CD8-positive, alpha-beta memory T cell (primary cell): ENCODE results near the gene CENPS. TPM values are rescaled to one million over a fixed set of nuclear protein-coding genes. Genes with fewer than 3 reads are reported as not detected.

Experiments used
- CTCF ChIA-PET: fragments of 350-600 bp; sonication (Branson Sonifier 250); formaldehyde crosslinking; loops from one replicate; lab custom pipeline; 2021; ENCODE audit warnings: antibody characterized with exemption; lab: Charles Lee
- POLR2A ChIA-PET: fragments of 350-600 bp; sonication (Branson Sonifier 250); formaldehyde crosslinking; loops from one replicate; lab custom pipeline; 2021; ENCODE audit warnings: antibody characterized with exemption; lab: Charles Lee
- DNase-seq, 5 donors: peaks; one replicate each; pipeline versions ENCODE4 v3.0.0 to v3.0.0-alpha.2; 2020 to 2022; ENCODE audit warnings: mixed read lengths in 1 of 5
- H3K27ac ChIP-seq: one replicate; pipeline ENCODE4 v1.7.0; 2013; ENCODE audit warnings: low read depth, mild to moderate bottlenecking, low read length, moderate library complexity
- H3K27me3 ChIP-seq: 2 replicates; pipeline ENCODE4 v1.7.0; 2013; ENCODE audit warnings: low read length, mild to moderate bottlenecking; ENCODE audit not compliant: insufficient read depth, poor library complexity, severe bottlenecking
- H3K36me3 ChIP-seq: 2 replicates; pipeline ENCODE4 v1.7.0; 2013; ENCODE audit warnings: mild to moderate bottlenecking, low read length, moderate library complexity; ENCODE audit not compliant: insufficient read depth
- H3K4me1 ChIP-seq: 2 replicates; pipeline ENCODE4 v1.7.0; 2013; ENCODE audit warnings: mild to moderate bottlenecking, low read length, moderate library complexity; ENCODE audit not compliant: insufficient read depth
- H3K4me3 ChIP-seq: 2 replicates; pipeline ENCODE4 v1.7.0; 2013; ENCODE audit warnings: mild to moderate bottlenecking, low read length
- H3K9me3 ChIP-seq: 2 replicates; pipeline ENCODE4 v1.7.0; 2013; ENCODE audit warnings: mild to moderate bottlenecking, low read length
- H3K27ac Mint-ChIP-seq, 8 donors: one replicate each; pipeline ENCODE4 v1.8.0; 2020 to 2021; ENCODE audit warnings: mixed read lengths in 8 of 8, mild to moderate bottlenecking in 6 of 8, inconsistent platforms in 3 of 8, moderate library complexity in 3 of 8
- H3K27me3 Mint-ChIP-seq, 2 donors: one replicate each; pipeline ENCODE4 v1.8.0; 2020 to 2021; ENCODE audit warnings: mixed read lengths in 2 of 2, mild to moderate bottlenecking in 1 of 2, moderate library complexity in 1 of 2
- H3K36me3 Mint-ChIP-seq, 3 donors: one replicate each; pipeline ENCODE4 v1.8.0; 2020 to 2021; ENCODE audit warnings: mixed read lengths in 3 of 3, inconsistent platforms in 1 of 3, mild to moderate bottlenecking in 1 of 3
- H3K4me1 Mint-ChIP-seq, 3 donors: one replicate each; pipeline ENCODE4 v1.8.0; 2020 to 2021; ENCODE audit warnings: mixed read lengths in 3 of 3, inconsistent platforms in 1 of 3, mild to moderate bottlenecking in 1 of 3
- H3K4me3 Mint-ChIP-seq, 7 donors: one replicate each; pipeline ENCODE4 v1.8.0; 2020 to 2021; ENCODE audit warnings: mixed read lengths in 7 of 7, mild to moderate bottlenecking in 6 of 7, moderate library complexity in 4 of 7, inconsistent platforms in 2 of 7
- H3K9me3 Mint-ChIP-seq, 5 donors: one replicate each; pipeline ENCODE4 v1.8.0; 2020 to 2022; ENCODE audit warnings: mixed read lengths in 5 of 5, mild to moderate bottlenecking in 3 of 5, moderate library complexity in 2 of 5, inconsistent platforms in 1 of 5
- polyA plus RNA-seq: library from polyadenylated mRNA; unstranded; fragments of 300-500 nt; fragmentation: Illumina TruSeq; gene quantifications from one replicate; pipeline ENCODE4 v1.2.3, GENCODE V29; 2021
- total RNA-seq, 2 experiments: library from RNA; stranded (reverse); gene quantifications; one replicate each; pipeline ENCODE4 v1.2.3, GENCODE V29; 2021

CENPS gene
- total and polyA plus RNA-seq, 3 experiments from 2014 or later = 9.7 to 32.2 (median 32.2) TPM

DNA sequence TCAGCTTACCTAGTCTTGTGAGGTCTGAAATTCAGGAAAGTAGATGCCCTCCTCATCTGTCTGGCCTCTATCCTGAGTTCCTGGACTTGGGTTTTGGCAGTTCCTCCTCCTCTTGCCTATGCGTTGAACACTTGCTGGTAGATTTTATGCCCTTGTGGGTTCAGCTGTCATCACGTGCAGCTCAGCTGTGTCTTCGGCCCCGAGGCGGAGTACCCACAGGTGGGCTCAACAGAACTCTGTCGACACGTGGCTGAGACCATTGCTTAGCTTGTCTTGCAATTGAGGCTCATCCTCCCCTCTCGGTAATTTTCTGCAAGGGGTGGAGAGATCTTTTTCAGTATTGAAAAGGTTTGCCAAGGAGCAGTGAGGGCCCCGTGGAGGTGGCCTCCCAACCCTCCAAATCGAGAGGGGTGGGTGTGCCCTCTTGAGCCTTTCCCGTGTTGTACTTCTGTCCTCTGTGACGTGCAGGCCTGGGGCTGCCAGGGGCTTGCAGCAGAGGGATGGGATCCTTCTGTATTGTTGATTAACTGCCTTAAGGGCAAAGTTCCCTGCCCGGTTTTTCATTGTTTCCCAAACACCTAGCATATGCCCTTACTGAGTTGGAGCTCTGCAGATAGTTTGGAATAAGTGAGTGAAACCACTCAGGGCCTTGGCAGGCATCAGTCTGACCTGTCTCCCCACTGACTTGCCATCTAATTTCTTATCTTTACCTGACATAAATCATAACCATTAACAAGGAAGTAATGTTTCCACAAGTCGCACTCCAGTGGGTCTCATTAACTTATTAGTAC, 2.9 kb downstream of the CENPS start:
- ChIA-PET CTCF (interaction anchor here (2.8 kb wide), 1 partner anchor 224 kb away, joined by 10 read pairs; the partner anchor contains the start of gene KIF1B), POLR2A (no interaction called here)
- Histone ChIP-seq H3K36me3 (no peaks in the 10 kb centered on the region), H3K27ac (no peak overlapping the region), H3K4me3 (no peak overlapping the region), H3K4me1 (peaks cover 18% of the 10 kb centered on the region), H3K27me3 (no peaks in the 10 kb centered on the region), H3K9me3 (no peaks in the 10 kb centered on the region)
- DNase-seq = no peak
- no peaks in the 10 kb centered on the region for H3K27me3 Mint-ChIP-seq
- H3K9me3 Mint-ChIP-seq = no peaks in the 10 kb centered on the region
- H3K27ac Mint-ChIP-seq = peak overlapping the region in 3 of 8 donors; percentile 24 to 83 (median 66)
- H3K4me3 Mint-ChIP-seq = peak overlapping the region in 4 of 7 donors; percentile 10 to 69 (median 33)
- H3K36me3 Mint-ChIP-seq = peaks cover 0 to 3% (median 0%) of the 10 kb centered on the region in 3 donors
- peaks cover 13 to 29% (median 17%) of the 10 kb centered on the region in 3 donors for H3K4me1 Mint-ChIP-seq

DNA sequence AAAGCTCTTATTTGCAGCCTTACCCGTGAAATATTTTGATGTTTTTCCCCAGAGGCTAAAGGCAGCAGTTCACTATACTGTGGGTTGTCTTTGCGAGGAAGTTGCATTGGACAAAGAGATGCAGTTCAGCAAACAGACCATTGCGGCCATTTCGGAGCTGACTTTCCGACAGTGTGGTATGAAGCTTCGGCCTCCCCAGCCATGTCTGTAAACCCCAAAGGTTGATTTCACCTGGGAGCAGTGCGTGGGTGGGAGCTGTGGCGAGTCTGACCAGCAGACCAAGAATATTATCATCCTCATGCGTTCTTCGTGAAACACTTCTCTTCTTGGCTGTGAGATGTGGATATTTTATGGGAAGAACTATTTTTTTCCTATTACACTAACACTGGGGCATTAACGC, 3.6 kb downstream of the CENPS start:
- no peak for DNase-seq
- H3K4me3 Mint-ChIP-seq = peak overlapping the region in 1 of 7 donors; percentile 69
- no peaks in the 10 kb centered on the region for H3K27me3 Mint-ChIP-seq
- no peaks in the 10 kb centered on the region for H3K27me3 ChIP-seq
- H3K9me3 ChIP-seq = no peaks in the 10 kb centered on the region
- no peak overlapping the region for H3K27ac ChIP-seq
- no peaks in the 10 kb centered on the region for H3K36me3 ChIP-seq
- no peaks in the 10 kb centered on the region for H3K9me3 Mint-ChIP-seq
- ChIA-PET POLR2A (no interaction called here), CTCF (no interaction called here)
- H3K4me1 Mint-ChIP-seq = peaks cover 13 to 27% (median 16%) of the 10 kb centered on the region in 3 donors
- peaks cover 0 to 3% (median 0%) of the 10 kb centered on the region in 3 donors for H3K36me3 Mint-ChIP-seq
- H3K4me3 ChIP-seq = no peak overlapping the region
- H3K27ac Mint-ChIP-seq = peak overlapping the region in 2 of 8 donors; percentile 24 to 83
- peaks cover 18% of the 10 kb centered on the region for H3K4me1 ChIP-seq

DNA sequence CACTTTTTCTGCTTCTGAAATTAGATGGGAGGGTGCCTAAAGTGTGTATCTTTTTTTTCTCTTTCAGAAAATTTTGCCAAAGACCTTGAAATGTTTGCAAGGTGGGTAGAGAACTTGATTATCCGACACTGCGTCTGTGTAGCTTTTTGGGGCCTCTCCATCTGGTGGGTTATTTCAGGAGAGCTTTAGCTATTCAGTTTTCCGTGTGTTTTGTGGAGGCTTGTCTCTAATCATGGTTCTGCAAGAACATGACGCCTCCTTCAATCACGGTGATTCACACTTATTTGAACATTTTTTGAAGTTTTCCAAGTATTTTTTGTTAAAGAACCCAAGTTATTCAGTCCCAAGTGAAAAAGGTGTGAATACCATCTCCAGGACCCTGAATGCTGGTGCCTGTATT, 4.4 kb downstream of the CENPS start:
- POLR2A ChIA-PET = no interaction called here
- no peaks in the 10 kb centered on the region for H3K9me3 Mint-ChIP-seq

DNA sequence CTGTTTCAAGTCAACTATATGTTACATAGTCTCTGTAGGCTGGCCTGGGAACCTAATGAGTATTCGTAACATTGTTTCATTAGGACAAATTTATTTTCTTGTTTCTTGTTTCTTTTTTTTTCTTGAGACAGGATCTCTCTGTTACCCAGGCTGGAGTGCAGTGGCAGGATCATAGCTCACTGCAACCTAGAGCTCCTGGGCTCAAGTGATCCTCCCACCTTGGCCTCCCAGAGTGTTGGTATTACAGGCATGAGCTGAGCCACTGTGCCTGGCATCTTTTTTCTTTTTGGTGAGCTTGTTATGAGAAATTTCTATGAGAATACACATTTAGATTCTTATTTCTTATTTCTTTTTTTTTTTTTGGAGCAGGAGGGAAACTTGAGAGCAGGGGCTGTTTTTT, 6.8 kb downstream of the CENPS start:
- Mint-ChIP-seq H3K4me3 (no peak overlapping the region), H3K9me3 (no peaks in the 10 kb centered on the region), H3K27me3 (no peaks in the 10 kb centered on the region), H3K4me1 (peaks cover 0 to 4% (median 0%) of the 10 kb centered on the region in 3 donors), H3K36me3 (peaks cover 0 to 8% (median 3%) of the 10 kb centered on the region in 3 donors), H3K27ac (peak overlapping the region in 2 of 8 donors; percentile 17 to 69)
- H3K4me1 ChIP-seq = no peaks in the 10 kb centered on the region
- ChIA-PET POLR2A (no interaction called here), CTCF (no interaction called here)
- no peak overlapping the region for H3K27ac ChIP-seq
- H3K36me3 ChIP-seq = no peaks in the 10 kb centered on the region
- no peaks in the 10 kb centered on the region for H3K9me3 ChIP-seq
- no peak for DNase-seq
- no peaks in the 10 kb centered on the region for H3K27me3 ChIP-seq
- no peak overlapping the region for H3K4me3 ChIP-seq

More for the DNA sequence above, 4.4 kb downstream of the CENPS start:
- peak overlapping the region in 1 of 7 donors; percentile 69 for H3K4me3 Mint-ChIP-seq
- peaks cover 13 to 24% (median 16%) of the 10 kb centered on the region in 3 donors for H3K4me1 Mint-ChIP-seq
- Histone ChIP-seq H3K36me3 (no peaks in the 10 kb centered on the region), H3K27ac (no peak overlapping the region), H3K27me3 (no peaks in the 10 kb centered on the region), H3K9me3 (no peaks in the 10 kb centered on the region), H3K4me3 (no peak overlapping the region), H3K4me1 (peaks cover 12% of the 10 kb centered on the region)
- H3K36me3 Mint-ChIP-seq = peaks cover 0 to 3% (median 0%) of the 10 kb centered on the region in 3 donors
- no peak for DNase-seq
- H3K27ac Mint-ChIP-seq = peak overlapping the region in 1 of 8 donors; percentile 36
- no peaks in the 10 kb centered on the region for H3K27me3 Mint-ChIP-seq
- CTCF ChIA-PET = interaction anchor here (1.1 kb wide), 1 partner anchor 60 kb away, joined by 3 read pairs; no protein-coding TSS in a partner anchor

DNA sequence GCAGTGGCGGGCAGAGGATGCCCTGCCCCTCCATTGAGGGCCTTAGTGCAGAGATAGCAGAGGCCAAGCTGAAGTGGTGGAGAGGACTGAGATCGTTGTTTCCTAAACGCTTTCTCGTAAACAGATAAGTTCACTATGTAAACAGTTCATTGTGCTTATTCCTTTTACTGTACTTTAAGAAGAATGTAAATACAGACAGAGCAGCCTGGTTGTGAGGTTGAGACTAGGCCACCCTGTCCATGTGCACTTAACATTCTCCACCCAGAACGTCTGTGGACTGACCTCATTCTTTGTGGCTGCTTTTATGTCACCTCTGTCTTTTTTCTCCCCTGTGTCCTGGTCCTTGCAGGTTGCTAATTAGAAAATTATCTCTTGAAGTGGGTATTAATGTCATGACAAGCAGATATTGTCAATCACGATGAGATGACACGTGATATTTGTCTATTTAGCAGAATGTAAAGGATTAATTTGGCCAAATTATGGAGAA, 8.5 kb downstream of the CENPS start:
- Mint-ChIP-seq H3K27me3 (no peaks in the 10 kb centered on the region), H3K27ac (no peak overlapping the region), H3K4me3 (no peak overlapping the region), H3K36me3 (peaks cover 0 to 8% (median 3%) of the 10 kb centered on the region in 3 donors), H3K9me3 (no peaks in the 10 kb centered on the region), H3K4me1 (no peaks in the 10 kb centered on the region)
- Histone ChIP-seq H3K4me1 (no peaks in the 10 kb centered on the region), H3K36me3 (no peaks in the 10 kb centered on the region), H3K27me3 (no peaks in the 10 kb centered on the region), H3K27ac (no peak overlapping the region), H3K4me3 (no peak overlapping the region), H3K9me3 (no peaks in the 10 kb centered on the region)
- ChIA-PET POLR2A (no interaction called here), CTCF (interaction anchor here (0.8 to 1.2 kb wide), 2 partner anchors 9 to 57 kb away, joined by 3 read pairs; partner anchors contain the start of gene CENPS)
- DNase-seq = no peak

DNA sequence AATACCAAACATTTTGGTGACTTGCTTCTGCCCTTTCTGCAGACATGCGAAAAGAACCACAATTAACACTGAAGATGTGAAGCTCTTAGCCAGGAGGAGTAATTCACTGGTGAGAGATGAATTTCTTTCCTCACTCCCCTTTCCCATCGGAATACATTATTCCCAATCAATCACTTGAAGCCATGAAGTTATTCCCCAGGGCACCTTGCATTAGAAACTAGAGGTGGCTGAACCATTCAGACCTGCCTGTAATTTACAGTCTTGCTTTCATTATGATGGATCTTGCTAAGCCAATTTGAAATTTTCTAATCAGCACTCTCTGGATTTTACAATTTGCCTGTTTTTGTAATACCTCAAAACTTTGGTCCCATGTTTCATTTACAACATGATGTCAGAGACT, 10.1 kb downstream of the CENPS start:
- ChIA-PET CTCF (no interaction called here), POLR2A (no interaction called here)
- H3K4me3 Mint-ChIP-seq = no peak overlapping the region
- H3K27ac ChIP-seq = no peak overlapping the region
- H3K36me3 Mint-ChIP-seq = peaks cover 0 to 11% (median 3%) of the 10 kb centered on the region in 3 donors
- H3K4me3 ChIP-seq = no peak overlapping the region
- no peaks in the 10 kb centered on the region for H3K4me1 Mint-ChIP-seq
- H3K27me3 Mint-ChIP-seq = no peaks in the 10 kb centered on the region
- H3K4me1 ChIP-seq = no peaks in the 10 kb centered on the region
- no peaks in the 10 kb centered on the region for H3K9me3 Mint-ChIP-seq
- DNase-seq = no peak
- no peaks in the 10 kb centered on the region for H3K9me3 ChIP-seq
- H3K27me3 ChIP-seq = no peaks in the 10 kb centered on the region
- no peak overlapping the region for H3K27ac Mint-ChIP-seq
- H3K36me3 ChIP-seq = no peaks in the 10 kb centered on the region

DNA sequence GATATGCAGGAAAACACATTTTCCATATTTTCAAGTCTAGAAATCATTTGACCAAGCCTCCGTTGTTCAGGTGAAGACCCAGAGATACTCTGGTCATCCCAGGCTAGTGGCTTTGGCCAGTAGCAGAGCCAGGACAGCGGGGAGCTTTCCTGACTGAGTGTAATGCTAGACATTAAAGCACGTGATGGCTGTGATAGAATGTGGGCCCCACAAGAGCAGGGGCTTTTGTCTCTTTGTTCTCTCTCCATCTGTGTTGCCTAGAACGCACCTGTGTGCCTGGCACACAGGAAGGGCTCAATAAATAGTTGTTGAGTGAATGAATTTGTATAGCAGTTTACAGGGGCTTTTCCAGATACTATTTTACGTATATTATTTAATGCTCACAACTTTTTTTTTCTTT, 10.6 kb downstream of the CENPS start:
- H3K4me3 Mint-ChIP-seq = no peak overlapping the region
- DNase-seq = peak in 1 of 5 donors; percentile 12
- POLR2A ChIA-PET = no interaction called here

DNA sequence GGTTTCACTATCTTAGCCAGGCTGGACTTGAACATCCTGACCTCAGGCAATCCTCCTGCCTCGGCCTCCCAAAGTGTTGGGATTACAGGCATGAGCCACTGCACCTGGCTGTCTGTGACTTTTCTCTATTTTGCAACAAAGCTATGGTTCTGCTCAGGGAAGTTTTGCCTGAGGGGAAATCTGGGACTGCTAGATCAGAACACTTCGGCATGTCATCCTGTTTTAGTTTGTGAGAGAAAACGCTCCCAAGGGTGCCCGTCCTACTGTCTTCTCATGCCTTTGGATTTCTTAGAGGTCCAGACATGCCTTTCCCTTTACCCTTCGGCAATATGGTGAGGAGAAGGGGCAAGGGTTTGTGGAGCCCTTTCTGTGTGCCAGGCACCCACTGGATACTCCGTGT, 14.0 kb downstream of the CENPS start:
- CTCF ChIA-PET = interaction anchor here (0.7 kb wide), 1 partner anchor 381 kb away, joined by 3 read pairs; no protein-coding TSS in a partner anchor
- no peak overlapping the region for H3K4me3 Mint-ChIP-seq
- no peak overlapping the region for H3K27ac Mint-ChIP-seq

More for the DNA sequence above, 10.6 kb downstream of the CENPS start:
- peak overlapping the region in 1 of 8 donors; percentile 29 for H3K27ac Mint-ChIP-seq
- H3K36me3 ChIP-seq = no peaks in the 10 kb centered on the region
- H3K27ac ChIP-seq = no peak overlapping the region
- CTCF ChIA-PET = no interaction called here
- no peaks in the 10 kb centered on the region for H3K27me3 Mint-ChIP-seq
- H3K9me3 ChIP-seq = no peaks in the 10 kb centered on the region
- no peaks in the 10 kb centered on the region for H3K4me1 ChIP-seq
- no peak overlapping the region for H3K4me3 ChIP-seq
- no peaks in the 10 kb centered on the region for H3K9me3 Mint-ChIP-seq
- H3K36me3 Mint-ChIP-seq = peaks cover 0 to 11% (median 3%) of the 10 kb centered on the region in 3 donors
- H3K4me1 Mint-ChIP-seq = no peaks in the 10 kb centered on the region
- no peaks in the 10 kb centered on the region for H3K27me3 ChIP-seq

More for the DNA sequence above, 14.0 kb downstream of the CENPS start:
- H3K27me3 ChIP-seq = no peaks in the 10 kb centered on the region
- no peak for DNase-seq
- H3K4me1 ChIP-seq = no peaks in the 10 kb centered on the region
- H3K4me3 ChIP-seq = no peak overlapping the region
- H3K36me3 ChIP-seq = no peaks in the 10 kb centered on the region
- no peaks in the 10 kb centered on the region for H3K4me1 Mint-ChIP-seq
- H3K9me3 Mint-ChIP-seq = no peaks in the 10 kb centered on the region
- H3K9me3 ChIP-seq = no peaks in the 10 kb centered on the region
- no peaks in the 10 kb centered on the region for H3K27me3 Mint-ChIP-seq
- H3K27ac ChIP-seq = no peak overlapping the region
- POLR2A ChIA-PET = no interaction called here
- peaks cover 0 to 11% (median 3%) of the 10 kb centered on the region in 3 donors for H3K36me3 Mint-ChIP-seq
